Activated B cell treated with CpG ODN at 0.5 μM for 24 hours (primary cell): ENCODE results near the gene PLCB1. TPM values are rescaled to one million over a fixed set of nuclear protein-coding genes. Genes with fewer than 3 reads are reported as not detected.

Source experiments
- ATAC-seq: fragments of 200-7000 bp; cut with Tn5 transposase; one replicate; pipeline ENCODE4 v1.10.0; 2021; ENCODE audit warnings: low read depth, mild to moderate bottlenecking, moderate library complexity
- CTCF ChIA-PET: fragments of 350-600 bp; sonication (Branson Sonifier 250); formaldehyde crosslinking; loops from one replicate; lab custom pipeline; 2021; ENCODE audit warnings: antibody characterized with exemption; lab: Charles Lee
- POLR2A ChIA-PET: fragments of 350-600 bp; sonication (Branson Sonifier 250); formaldehyde crosslinking; loops from one replicate; lab custom pipeline; 2021; ENCODE audit warnings: antibody characterized with exemption; lab: Charles Lee
- DNase-seq: peaks from one replicate; pipeline ENCODE4 v3.0.0; 2022
- H3K27ac Mint-ChIP-seq: one replicate; pipeline ENCODE4 v1.8.0; 2020; ENCODE audit warnings: mixed read lengths
- H3K27me3 Mint-ChIP-seq: one replicate; pipeline ENCODE4 v1.8.0; 2021; ENCODE audit warnings: mixed read lengths
- H3K36me3 Mint-ChIP-seq: one replicate; pipeline ENCODE4 v1.8.0; 2021; ENCODE audit warnings: low read depth, mixed read lengths
- H3K4me1 Mint-ChIP-seq: one replicate; pipeline ENCODE4 v1.8.0; 2021; ENCODE audit warnings: mixed read lengths
- H3K4me3 Mint-ChIP-seq: one replicate; pipeline ENCODE4 v1.8.0; 2020; ENCODE audit warnings: mild to moderate bottlenecking, mixed read lengths
- H3K9me3 Mint-ChIP-seq: one replicate; pipeline ENCODE4 v1.8.0; 2020; ENCODE audit warnings: mixed read lengths
- CTCF ChIP-seq: fragments of 200-600 bp; IDR thresholded peaks from one replicate; pipeline ENCODE4 v1.8.0; 2022; ENCODE audit warnings: antibody characterized with exemption, mild to moderate bottlenecking
- intact Hi-C: fragments of 100-400 bp; cut with micrococcal nuclease; formaldehyde crosslinking; loops from one replicate; pipeline ENCODE4 v1.15.1; 2024
- total RNA-seq: library from RNA; stranded (reverse); gene quantifications from 2 replicates; pipeline ENCODE4 v1.2.3, GENCODE V29; 2022

PLCB1 gene
- total RNA-seq, 1 donor from 2014 or later: 0.86 TPM

- Mint-ChIP-seq H3K36me3 (no peaks in the 10 kb centered on the region), H3K9me3 (peaks cover 2% of the 10 kb centered on the region), H3K27ac (no peak overlapping the region), H3K4me1 (peaks cover 15% of the 10 kb centered on the region), H3K27me3 (no peaks in the 10 kb centered on the region), H3K4me3 (no peak overlapping the region)
- intact Hi-C loops: no loop called here
- ChIA-PET CTCF (interaction anchor here (1.0 kb wide), 1 partner anchor 9 kb away, joined by 3 read pairs; no protein-coding TSS in a partner anchor), POLR2A (interaction anchor here (0.6 kb wide), 1 partner anchor 59 kb away, joined by 4 read pairs; no protein-coding TSS in a partner anchor)
- TF ChIP-seq CTCF: no peak
- ATAC-seq (no peak), DNase-seq (no peak)
Observed at GRCh38 chr20:8398263-8399051, 266.4 kb downstream of the PLCB1 start.

GRCh38 chr20:8399947-8400346, 267.9 kb downstream of the PLCB1 start:
- no peak for DNase-seq
- ATAC-seq: peak; percentile 91
- peaks cover 15% of the 10 kb centered on the region for H3K4me1 Mint-ChIP-seq
- no peaks in the 10 kb centered on the region for H3K27me3 Mint-ChIP-seq
- no peak overlapping the region for H3K4me3 Mint-ChIP-seq
- H3K9me3 Mint-ChIP-seq: peaks cover 2% of the 10 kb centered on the region
- no peaks in the 10 kb centered on the region for H3K36me3 Mint-ChIP-seq
- ChIA-PET POLR2A (no interaction called here), CTCF (interaction anchor here (0.6 to 1.0 kb wide), 2 partner anchors 10 to 620 kb away, joined by 3 read pairs; no protein-coding TSS in a partner anchor)
- H3K27ac Mint-ChIP-seq: no peak overlapping the region
- intact Hi-C loops: loop anchor here (1.0 to 5.0 kb wide), 2 partner anchors 202 to 381 kb away; partner anchors contain the start of gene TMX4
- no peak for TF ChIP-seq CTCF

- ATAC-seq (no peak), DNase-seq (no peak)
- no peaks in the 10 kb centered on the region for H3K36me3 Mint-ChIP-seq
- no peak overlapping the region for H3K27ac Mint-ChIP-seq
- no peaks in the 10 kb centered on the region for H3K27me3 Mint-ChIP-seq
- POLR2A ChIA-PET: no interaction called here
- peaks cover 2% of the 10 kb centered on the region for H3K9me3 Mint-ChIP-seq
- no peak overlapping the region for H3K4me3 Mint-ChIP-seq
- intact Hi-C loops: loop anchor here (1.0 to 5.0 kb wide), 2 partner anchors 202 to 381 kb away; partner anchors contain the start of gene TMX4
- peaks cover 15% of the 10 kb centered on the region for H3K4me1 Mint-ChIP-seq
- no peak for TF ChIP-seq CTCF
- CTCF ChIA-PET: interaction anchor here (2.2 kb wide), 1 partner anchor 11 kb away, joined by 6 read pairs; no protein-coding TSS in a partner anchor
Observed at GRCh38 chr20:8400486-8400885, 268.4 kb downstream of the PLCB1 start.

- CTCF ChIA-PET: interaction anchor here (2.2 kb wide), 1 partner anchor 12 kb away, joined by 6 read pairs; no protein-coding TSS in a partner anchor
- DNase-seq (no peak), ATAC-seq (no peak)
- no peak overlapping the region for H3K27ac Mint-ChIP-seq
- H3K27me3 Mint-ChIP-seq: no peaks in the 10 kb centered on the region
- H3K36me3 Mint-ChIP-seq: no peaks in the 10 kb centered on the region
- H3K9me3 Mint-ChIP-seq: peaks cover 2% of the 10 kb centered on the region
- H3K4me3 Mint-ChIP-seq: no peak overlapping the region
- POLR2A ChIA-PET: no interaction called here
- no peak for TF ChIP-seq CTCF
- intact Hi-C loops: loop anchor here (5.0 kb wide), 1 partner anchor 201 kb away; no protein-coding TSS in a partner anchor
- H3K4me1 Mint-ChIP-seq: peaks cover 15% of the 10 kb centered on the region
Observed at GRCh38 chr20:8401556-8401955, 269.5 kb downstream of the PLCB1 start.

- Mint-ChIP-seq H3K9me3 (peaks cover 4% of the 10 kb centered on the region), H3K36me3 (no peaks in the 10 kb centered on the region), H3K4me3 (no peak overlapping the region), H3K27me3 (no peaks in the 10 kb centered on the region), H3K27ac (no peak overlapping the region), H3K4me1 (peaks cover 15% of the 10 kb centered on the region)
- POLR2A ChIA-PET: no interaction called here
- intact Hi-C loops: loop anchor here (5.0 kb wide), 1 partner anchor 200 kb away; no protein-coding TSS in a partner anchor
- CTCF ChIA-PET: interaction anchor here (0.9 to 2.2 kb wide), 2 partner anchors 13 to 14 kb away, joined by 3 to 6 read pairs; no protein-coding TSS in a partner anchor
- no peak for TF ChIP-seq CTCF
- ATAC-seq: no peak
- DNase-seq: no peak
Observed at GRCh38 chr20:8402798-8403197, 270.7 kb downstream of the PLCB1 start.
